IPS-18c (cell line): ENCODE data around the gene OGFOD2.

Experiments used
- H3K4me3 ChIP-seq: 2 replicates; pipeline ENCODE4 v1.7.0; 2013; ENCODE audit warnings: low read depth, mild to moderate bottlenecking, low read length, moderate library complexity; ENCODE audit not compliant: insufficient read depth
- H3K9me3 ChIP-seq: one replicate; pipeline ENCODE4 v1.6.1; 2013; ENCODE audit warnings: mild to moderate bottlenecking, low read length, moderate library complexity; ENCODE audit not compliant: control insufficient read depth, insufficient read depth

OGFOD2 gene

DNA sequence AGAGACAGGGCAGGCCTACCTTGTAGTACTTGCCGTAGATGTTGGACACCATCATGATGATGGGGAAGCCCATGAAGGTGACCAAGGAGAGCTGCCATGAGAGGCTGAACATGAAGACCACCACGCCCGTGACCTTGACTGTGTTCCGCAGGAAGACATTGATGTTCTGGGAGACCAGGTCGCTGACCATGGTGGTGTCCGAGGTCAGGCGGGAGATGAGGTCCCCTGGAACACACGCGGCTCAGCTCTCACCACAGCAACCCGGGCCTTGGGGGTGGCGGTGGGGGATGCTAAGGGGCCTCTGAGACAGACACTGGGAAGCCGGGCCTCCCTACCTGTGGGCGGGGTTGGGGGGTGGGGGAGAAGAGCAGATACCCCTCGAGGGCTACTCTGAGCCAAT, 26.4 kb upstream of the OGFOD2 start:
- no peaks in the 10 kb centered on the region for H3K9me3 ChIP-seq

DNA sequence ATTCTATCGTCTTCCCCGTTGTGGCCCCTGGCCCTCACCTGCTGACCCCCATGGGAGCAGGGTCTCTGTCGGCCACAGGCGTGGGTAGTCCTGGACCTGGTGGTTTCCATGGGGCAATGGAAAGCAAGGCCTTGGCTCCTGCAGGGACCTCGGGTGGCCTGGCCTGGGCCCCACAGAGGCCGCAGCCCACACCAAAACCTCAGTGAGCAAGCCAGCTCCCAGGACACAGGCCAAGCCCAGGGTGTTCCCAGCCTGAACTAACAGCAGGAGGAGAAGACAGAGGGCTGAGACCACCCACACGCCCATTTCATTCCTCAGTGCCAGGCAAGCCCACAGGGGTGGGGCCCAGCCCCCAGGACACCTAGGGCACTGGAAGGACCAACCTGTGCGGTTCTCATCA, 25.6 kb upstream of the OGFOD2 start:
- no peaks in the 10 kb centered on the region for H3K9me3 ChIP-seq

More for the DNA sequence above, 26.4 kb upstream of the OGFOD2 start:
- no peak overlapping the region for H3K4me3 ChIP-seq

DNA sequence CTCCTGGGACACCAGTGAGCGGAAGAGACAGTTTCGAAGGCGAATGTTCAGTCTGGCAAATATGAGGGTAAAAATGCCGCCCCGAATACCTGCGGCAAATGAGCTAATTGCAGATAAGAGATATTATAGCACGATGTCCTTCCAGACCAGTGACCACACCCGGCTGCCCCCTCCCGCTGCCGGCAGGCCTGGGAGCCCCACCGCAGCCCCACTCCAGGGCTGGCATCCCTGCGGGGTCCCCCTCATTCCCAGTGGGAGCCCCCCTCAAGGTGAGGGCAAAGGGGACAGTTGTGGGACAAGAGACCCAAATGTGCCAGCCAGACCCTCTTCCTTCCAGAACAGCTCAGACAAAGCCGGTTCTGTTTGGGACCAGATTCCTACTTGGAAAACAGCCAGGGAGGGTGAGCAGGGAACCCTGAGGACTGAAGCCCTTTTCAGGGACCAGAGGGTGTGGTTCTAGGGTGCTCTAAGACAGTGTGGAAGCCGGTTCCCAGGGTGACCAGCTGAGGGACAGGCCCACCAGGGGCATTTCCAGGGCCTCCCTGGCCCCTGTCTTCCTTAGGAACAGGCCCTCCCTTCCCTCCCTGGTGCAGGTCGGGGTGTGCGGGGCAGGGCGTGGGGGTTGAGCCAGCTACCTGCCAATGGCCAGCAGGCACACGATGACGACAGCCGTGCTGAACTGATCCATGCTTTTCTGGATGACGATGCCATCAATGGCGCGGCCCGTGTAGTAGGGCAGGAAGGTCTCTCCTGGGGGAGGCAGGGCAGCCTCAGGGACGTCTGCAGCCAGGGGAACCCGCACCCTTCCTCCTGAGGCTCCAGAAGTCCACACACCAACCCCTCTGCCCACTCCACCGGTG, 25.0 kb upstream of the OGFOD2 start:
- Histone ChIP-seq H3K9me3 (no peaks in the 10 kb centered on the region), H3K4me3 (no peak overlapping the region)

More for the DNA sequence above, 25.6 kb upstream of the OGFOD2 start:
- H3K4me3 ChIP-seq = no peak overlapping the region

DNA sequence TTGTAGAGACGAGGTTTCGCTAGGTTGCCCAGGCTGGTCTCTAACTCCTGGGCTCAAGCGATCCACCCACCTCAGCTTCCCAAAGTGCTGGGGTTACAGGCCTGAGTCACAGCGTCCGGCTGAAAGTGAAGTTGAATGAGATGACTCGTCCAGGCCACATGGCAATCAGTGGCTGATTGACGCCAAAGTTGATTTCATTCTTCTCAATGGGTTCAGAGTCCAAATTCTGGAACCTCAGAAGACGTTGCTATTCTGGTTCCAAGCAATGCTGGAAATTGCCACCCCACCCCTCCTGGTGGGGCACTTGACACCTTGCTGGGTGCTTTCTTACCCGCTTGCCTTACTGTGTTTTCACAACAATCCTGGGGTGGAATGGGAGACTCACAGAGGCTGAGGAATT, 23.6 kb upstream of the OGFOD2 start:
- Histone ChIP-seq H3K9me3 (no peaks in the 10 kb centered on the region), H3K4me3 (no peak overlapping the region)

DNA sequence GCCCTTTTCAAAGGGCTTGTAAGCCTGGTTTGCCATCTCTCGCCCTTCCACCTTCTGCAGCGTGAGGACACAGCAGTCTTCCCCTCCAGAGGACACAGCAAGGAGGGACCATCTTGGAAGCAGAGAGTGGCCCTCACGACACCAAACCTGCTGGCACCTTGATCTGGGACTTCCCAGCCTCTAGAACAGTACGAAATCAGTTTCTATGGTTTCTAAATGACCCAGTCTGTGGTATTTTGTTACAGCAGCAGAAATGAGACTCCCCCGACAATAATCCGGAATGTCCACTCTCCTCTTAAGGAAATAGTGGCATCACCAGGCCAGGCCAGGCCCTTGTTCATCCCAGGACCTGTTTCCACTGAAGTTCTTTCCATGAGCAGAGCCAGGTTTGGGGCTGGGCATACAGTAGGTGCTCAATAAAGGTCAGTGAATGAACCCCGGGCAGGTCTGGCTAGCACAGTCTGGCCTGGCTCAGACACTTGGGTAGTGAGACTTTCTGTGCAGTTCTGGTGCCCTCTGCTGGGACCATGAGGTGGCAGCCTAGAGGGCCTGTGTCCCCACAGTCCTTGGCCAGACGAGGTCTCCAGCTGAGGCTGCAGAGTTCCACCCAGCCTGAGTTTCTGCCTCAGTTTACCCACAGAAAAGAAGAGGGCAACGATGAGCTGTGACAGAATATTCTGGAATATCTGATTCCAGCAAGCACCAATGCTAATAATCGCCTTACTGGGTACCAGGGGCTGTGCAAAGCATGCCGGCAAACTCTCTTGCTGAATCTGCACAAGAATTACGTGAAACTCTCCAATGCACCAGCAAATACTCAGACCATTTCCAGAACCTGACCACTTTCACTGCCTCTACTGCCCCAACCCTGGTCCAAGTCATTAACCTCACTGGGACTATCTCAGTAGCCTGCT, 22.8 kb upstream of the OGFOD2 start:
- H3K4me3 ChIP-seq = no peak overlapping the region
- H3K9me3 ChIP-seq = no peaks in the 10 kb centered on the region

DNA sequence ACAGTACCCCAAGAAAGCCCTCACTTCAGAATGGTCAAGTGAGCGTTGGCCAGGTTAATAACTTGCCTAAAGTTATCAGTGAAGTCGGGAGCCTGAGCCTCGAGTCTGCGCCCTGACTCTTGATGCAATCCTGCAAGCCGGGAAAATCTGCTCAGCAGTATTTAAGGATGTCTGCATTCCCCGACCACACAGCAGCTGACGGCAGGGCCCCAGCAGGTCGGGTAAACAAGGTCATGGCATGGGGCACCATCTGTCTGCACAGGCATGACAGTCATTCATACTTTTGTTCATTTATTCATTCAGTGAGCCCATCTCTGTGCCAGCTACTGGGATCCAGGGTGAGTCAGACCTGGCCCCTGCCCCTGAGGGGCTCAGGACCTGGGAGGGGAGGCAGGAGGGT, 19.9 kb upstream of the OGFOD2 start:
- Histone ChIP-seq H3K4me3 (no peak overlapping the region), H3K9me3 (no peaks in the 10 kb centered on the region)

DNA sequence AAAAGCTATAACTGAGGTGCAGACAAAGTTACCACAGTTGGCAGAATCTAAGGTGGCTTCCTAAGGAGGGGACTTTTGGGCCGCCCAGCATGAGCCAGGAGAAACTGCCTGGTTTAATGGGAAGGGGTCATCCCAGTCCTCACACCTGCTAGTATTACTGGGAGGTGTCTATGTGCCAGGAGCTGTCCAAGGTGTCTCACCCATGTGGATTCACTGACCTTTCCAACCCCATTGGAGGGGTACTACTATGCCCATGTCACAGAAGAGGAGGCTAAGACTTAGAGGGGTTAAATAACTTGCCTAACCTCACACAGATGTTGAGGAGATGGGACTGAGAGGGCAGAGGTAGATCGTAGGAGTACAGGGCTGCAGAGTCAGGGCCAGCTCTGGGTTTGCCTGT, 19.0 kb upstream of the OGFOD2 start:
- no peaks in the 10 kb centered on the region for H3K9me3 ChIP-seq
- no peak overlapping the region for H3K4me3 ChIP-seq

DNA sequence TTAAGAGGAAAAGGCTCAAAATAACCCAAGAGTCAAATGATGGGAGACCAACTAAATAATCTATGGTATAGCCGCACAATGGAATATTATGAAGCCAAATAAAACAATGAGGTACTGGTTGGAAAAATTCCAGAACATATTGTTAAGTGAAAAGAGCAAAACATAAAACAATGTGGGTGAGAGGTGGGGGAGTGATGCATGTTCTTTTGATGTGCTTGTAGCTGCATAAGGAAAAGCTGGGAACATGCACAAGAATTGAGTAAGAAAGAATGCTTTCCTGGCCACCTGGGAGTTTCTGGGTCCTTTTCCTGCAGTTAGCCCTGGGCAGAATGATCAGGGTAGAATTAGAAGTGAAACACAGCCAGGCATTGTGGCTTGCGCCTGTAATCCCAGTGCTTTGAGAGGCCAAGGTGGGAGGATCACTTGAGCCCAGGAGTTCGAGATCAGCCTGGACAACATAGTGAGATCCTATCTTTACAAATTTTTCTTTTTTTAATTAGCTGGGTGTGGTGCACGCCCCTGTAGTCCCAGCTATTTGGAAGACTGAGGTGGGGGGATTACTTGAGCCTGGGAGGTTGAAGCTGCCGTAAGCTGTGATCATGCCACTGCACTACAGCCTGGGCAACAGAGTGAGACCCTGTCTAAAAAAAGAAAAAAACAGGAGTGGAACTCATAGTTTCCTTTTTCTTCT, 16.7 kb upstream of the OGFOD2 start:
- Histone ChIP-seq H3K4me3 (no peak overlapping the region), H3K9me3 (no peaks in the 10 kb centered on the region)

DNA sequence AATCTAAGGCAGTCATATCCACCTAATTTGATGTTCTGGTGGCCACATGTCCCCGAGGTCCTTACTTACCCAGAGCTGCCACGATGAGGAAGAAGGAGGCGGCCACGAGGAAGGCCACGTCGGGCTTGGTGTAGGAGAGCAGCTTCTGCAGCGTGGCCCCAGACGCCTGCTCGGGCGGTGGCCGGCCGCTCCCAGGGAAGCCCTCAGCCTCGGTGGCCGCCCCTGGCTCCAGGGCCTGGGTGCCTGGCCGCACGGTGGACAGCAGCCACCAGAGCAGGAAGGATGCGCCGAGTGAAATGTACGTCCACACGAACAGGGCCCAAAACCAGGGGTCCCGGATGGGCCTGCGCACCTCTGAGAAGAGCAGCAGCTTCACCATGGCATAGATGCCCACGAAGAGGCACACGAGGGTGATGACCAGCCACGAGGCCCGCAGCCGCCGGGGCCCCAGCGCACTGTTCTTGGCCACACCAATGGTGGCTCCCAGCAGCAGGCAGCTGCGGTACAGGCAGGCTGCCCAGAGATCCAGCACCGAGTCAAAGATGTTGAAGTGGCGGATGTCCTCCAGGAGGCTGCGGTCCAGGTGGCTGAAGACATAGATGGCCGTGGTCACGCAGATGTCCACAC, 15.4 kb upstream of the OGFOD2 start:
- Histone ChIP-seq H3K9me3 (no peaks in the 10 kb centered on the region), H3K4me3 (no peak overlapping the region)

DNA sequence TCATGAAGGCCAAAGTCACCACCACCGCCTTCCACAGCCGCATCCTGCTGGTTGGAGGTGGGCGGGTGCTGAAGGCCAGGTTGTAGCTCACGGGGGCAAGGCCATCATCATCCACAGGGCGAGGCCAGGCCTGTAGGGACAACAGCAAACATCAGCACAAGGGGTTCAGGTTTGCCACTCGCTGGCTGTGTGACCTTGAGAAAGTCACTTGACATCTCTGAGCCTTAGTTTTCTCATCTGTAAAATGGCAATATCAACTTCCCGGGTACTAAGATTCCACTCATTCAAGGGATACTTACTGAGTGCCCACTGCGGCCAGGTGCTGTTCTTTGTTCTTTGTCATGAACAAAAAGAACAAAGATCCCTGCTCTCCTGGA, 14.9 kb upstream of the OGFOD2 start:
- H3K9me3 ChIP-seq = no peaks in the 10 kb centered on the region
- H3K4me3 ChIP-seq = no peak overlapping the region

DNA sequence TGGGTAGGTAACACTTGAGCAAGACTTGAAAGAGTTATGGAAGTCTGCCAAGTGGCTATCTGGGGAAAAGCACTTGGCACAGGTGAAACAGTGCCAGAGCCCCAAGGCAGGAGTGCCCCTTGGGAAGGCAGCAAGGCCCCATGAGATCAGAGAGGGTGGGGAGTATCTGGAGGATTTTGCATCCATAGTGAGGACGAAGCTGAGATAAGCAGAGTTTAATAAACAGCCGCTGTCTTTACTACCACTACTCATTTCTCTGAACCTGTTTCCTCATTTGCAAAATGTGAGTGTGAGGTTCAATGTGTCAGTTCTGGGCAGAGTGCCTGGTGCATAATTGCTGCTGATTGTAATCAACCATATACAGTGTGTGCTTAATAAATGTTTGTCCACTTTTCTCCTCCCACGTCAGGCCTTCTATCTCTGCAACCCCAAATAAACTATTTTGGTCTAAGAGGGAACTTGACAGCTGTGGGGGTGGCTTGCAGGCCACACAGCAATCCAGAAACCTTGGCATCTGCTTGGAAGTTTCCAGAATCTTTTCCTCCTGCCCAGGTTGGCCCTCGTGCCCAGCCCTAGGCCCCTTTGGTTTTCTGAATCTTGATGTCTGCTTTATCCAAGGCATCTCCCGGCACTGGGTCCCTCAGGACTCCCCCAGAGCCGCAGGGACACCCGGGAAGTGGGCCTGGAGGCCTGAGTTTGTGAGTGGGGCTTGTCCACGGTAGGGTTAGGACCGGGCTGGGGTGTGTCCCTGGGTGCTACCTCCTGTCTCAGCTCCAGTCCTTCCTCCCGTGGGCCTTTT, 13.3 kb upstream of the OGFOD2 start:
- Histone ChIP-seq H3K9me3 (no peaks in the 10 kb centered on the region), H3K4me3 (no peak overlapping the region)

DNA sequence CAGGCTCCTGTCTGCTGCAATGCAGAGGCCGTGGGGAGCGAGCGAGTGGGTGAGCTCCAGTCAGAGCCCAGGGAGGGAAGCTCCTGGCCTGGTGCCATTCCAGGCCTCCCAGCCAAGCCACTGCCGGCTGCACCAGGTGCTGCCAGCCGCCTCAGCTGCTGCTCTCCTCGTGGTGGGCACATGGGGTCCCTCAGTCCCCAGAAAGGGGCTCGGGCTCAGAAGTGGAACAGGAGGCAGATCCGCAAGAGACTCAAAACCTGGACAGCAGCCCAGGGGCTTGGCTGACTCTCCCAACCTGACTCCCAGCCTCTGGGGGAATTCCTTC, 11.1 kb upstream of the OGFOD2 start:
- Histone ChIP-seq H3K4me3 (no peak overlapping the region), H3K9me3 (no peaks in the 10 kb centered on the region)

DNA sequence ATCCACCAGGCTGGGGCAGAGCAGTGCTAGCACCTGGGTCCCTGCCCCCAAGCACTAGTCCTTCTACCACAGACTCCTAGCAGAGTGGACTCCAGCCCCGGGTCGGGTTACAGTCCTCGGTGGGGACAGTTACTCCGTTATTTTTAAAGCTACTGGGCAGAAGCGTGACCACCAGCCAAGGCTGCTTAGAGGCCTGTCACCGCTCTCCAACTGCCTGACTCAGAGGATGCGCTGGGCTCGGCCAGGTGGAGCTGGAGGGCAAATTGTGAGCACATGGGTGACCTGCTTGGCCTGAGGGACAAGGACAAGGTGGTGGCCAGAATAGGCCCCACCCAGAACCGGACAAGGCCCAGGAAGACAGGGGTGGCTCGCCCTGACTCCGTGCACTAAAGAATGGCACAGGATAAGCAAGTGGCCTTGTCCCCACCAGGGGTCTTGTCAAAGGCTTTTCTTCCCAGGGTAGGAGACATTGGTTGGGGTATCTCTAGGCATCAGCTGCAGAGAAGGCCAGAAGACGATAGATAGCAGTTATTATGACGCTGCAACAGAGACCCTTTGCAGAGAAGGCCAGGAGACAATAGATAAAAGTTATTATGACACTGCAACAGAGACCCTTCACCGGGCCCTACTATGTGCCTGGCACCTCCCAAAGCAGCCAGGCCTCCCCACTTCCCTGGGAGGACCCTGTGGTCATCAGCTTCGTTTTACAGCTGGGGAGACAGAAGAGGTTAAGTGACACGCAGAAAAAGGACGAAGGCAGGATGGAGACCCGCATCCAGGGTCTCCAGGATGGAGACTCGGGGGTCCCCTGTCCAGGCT, 10.4 kb upstream of the OGFOD2 start:
- Histone ChIP-seq H3K9me3 (no peaks in the 10 kb centered on the region), H3K4me3 (no peak overlapping the region)

DNA sequence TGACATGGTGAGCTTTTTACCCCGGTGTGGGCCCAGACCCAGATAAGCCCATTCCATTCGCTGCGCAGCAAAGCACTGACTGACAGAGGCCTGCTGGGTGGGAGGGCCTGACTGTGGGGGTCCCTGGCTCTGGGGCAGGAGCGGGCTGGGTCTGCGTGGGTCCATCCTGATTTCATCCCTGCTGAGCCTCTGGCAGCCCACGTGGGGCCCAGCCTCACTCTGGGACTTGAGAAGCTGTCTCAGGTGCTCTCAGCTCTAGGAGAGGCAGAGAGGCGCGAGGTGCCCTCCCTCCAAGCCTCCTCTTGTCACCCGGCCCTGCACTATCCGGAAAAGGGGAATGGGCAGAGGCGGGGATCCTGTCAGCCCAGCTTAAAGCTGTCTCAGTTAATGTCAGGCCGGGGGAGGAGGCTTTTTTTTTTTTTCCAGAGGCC, 9.7 kb upstream of the OGFOD2 start:
- no peak overlapping the region for H3K4me3 ChIP-seq

DNA sequence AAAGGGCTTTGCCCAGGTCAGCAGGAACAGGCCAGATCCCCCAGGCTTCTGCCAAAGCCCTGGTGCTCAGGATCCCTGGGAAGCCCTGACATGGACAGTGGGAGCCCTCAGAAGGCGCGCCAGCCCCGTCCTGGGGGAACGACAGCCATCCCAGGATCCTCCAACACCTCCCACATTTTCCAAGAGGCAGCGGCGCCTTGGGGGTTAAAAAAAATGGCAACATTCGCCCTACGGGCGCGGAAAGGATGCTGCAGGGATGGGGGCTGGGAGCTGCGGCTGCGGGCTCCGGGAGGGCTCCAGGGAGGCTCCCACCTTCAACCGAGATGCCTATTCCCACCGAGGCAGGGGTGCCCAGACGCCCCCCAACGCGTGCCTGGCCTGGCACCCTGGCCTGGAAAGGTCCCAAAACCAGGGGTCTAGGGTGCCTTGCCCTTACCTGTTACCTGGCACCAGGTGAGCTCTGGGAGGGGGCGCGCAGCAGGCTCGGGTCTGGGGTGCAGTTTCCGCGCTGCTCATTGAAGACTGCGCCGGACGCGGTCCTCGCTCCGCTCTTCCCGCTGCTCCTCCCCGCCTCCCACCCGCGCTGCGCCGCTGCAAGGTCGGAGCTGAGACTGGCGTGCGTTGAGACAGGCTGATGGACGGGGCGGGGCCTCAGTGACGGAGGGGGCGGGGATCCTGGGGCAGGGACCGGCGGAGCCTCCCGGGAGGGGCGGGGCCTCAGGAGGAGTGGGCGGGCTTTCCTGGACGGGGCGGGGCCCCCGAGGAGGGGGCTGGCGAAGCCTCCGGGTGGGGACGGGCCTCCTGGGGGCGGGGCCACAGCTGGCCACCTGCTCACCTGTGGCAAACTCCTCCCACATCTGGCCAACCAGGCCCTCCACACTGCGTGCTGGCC, 8.9 kb upstream of the OGFOD2 start, which contains the start of gene ABCB9:
TSS of gene ABCB9 (minus strand) at position 613 of the 892 bp plus-strand sequence. CDS start 6,228 bp downstream, outside the sequence.
- peak within 1 kb of the TSS; percentile 89 for H3K4me3 ChIP-seq
- H3K9me3 ChIP-seq = no peaks in the 10 kb centered on the region

More for the DNA sequence above, 9.7 kb upstream of the OGFOD2 start:
- no peaks in the 10 kb centered on the region for H3K9me3 ChIP-seq
